ENCODE results near the gene SLC22A23. TPM values are rescaled to one million over a fixed set of nuclear protein-coding genes. Genes with fewer than 3 reads are reported as not detected.

Gene SLC22A23
- total RNA-seq, 1 donor from 2014 or later = 18.7 TPM

DNA sequence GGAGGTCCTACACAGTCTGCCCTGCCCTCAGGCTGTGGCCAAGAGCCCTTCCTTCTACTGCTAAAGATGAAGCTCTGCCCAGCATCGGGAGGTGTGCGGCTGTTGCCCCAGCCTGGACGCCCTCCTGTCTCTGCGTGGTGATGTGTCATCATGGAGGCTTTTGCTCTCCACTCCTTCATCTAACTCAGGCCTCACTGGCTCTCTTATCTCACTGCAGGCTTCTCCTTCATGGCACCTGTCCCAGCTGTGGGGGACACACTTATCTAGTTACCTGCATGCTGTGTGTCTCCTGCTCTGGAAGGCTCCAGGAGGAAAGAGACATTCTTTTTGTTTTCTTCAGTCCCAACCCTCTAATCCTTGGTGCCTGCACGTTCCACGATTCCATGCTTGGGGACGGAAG is 109.0 kb downstream of the SLC22A23 start:
- DNase-seq (ENCODE audit: low read depth) (no peak), FAIRE-seq (no peak)
- Histone ChIP-seq H3K4me3 (ENCODE audit: low read depth, low read length) (no peak overlapping the region), H3K36me3 (ENCODE audit: control insufficient read depth, insufficient read depth, low read length) (peaks cover 1% of the 10 kb centered on the region), H3K27me3 (ENCODE audit: control insufficient read depth, insufficient read depth, low read length) (no peaks in the 10 kb centered on the region)
- TF ChIP-seq, protein P1, sequence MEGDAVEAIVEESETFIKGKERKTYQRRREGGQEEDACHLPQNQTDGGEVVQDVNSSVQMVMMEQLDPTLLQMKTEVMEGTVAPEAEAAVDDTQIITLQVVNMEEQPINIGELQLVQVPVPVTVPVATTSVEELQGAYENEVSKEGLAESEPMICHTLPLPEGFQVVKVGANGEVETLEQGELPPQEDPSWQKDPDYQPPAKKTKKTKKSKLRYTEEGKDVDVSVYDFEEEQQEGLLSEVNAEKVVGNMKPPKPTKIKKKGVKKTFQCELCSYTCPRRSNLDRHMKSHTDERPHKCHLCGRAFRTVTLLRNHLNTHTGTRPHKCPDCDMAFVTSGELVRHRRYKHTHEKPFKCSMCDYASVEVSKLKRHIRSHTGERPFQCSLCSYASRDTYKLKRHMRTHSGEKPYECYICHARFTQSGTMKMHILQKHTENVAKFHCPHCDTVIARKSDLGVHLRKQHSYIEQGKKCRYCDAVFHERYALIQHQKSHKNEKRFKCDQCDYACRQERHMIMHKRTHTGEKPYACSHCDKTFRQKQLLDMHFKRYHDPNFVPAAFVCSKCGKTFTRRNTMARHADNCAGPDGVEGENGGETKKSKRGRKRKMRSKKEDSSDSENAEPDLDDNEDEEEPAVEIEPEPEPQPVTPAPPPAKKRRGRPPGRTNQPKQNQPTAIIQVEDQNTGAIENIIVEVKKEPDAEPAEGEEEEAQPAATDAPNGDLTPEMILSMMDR (IDR thresholded peaks at IDR 0.05; ENCODE audit: insufficient read depth, low read length, severe bottlenecking) = no peak

DNA sequence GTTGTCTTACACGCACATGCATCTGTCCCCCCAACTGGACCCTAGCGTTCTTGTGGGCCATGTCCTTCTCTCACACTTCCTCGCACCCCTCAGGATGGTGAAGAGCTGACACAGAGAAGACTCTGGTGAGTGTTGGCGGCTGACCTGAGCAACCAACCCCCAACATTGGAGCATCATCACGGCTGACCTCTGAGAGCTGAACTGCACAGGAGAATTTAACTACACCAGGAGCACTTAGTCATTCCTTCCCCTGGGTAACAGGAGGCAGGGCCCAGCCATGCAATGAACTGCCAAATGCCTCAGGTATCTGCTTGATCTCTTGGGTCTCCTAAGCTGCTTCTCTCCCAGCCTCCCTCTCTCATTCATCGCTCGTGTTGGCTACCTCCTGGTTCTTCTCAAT is 109.6 kb downstream of the SLC22A23 start:
- H3K27me3 ChIP-seq (ENCODE audit: control insufficient read depth, insufficient read depth, low read length) = no peaks in the 10 kb centered on the region
- DNase-seq (ENCODE audit: low read depth) (no peak), FAIRE-seq (no peak)
- no peak overlapping the region for H3K4me3 ChIP-seq (ENCODE audit: low read depth, low read length)
- H3K36me3 ChIP-seq (ENCODE audit: control insufficient read depth, insufficient read depth, low read length) = peaks cover 1% of the 10 kb centered on the region
- TF ChIP-seq, protein P1 (IDR thresholded peaks at IDR 0.05; ENCODE audit: insufficient read depth, low read length, severe bottlenecking) = no peak

DNA sequence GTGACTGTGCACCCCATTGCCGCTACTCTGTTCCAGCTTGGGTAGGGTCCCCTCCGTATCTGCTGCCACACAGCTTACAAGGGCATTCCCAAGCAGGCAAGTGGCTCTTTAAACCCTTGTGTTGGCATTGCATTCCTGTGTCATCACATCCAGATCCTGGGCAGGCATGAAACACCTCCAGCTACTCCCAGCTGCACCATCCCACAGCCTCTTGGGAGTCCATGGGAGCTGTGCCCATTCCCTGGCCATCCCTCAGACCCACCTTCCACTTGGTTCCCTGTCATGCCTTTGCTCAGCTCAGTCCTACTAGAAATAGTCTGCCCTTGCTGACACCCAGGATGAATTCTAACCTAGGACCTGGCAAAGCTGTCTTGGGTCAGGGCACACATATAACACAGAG is 110.4 kb downstream of the SLC22A23 start:
- TF ChIP-seq, protein P1 (IDR thresholded peaks at IDR 0.05; ENCODE audit: insufficient read depth, low read length, severe bottlenecking) = no peak
- DNase-seq (ENCODE audit: low read depth) (no peak), FAIRE-seq (no peak)
- Histone ChIP-seq H3K36me3 (ENCODE audit: control insufficient read depth, insufficient read depth, low read length) (peaks cover 1% of the 10 kb centered on the region), H3K4me3 (ENCODE audit: low read depth, low read length) (no peak overlapping the region), H3K27me3 (ENCODE audit: control insufficient read depth, insufficient read depth, low read length) (no peaks in the 10 kb centered on the region)

DNA sequence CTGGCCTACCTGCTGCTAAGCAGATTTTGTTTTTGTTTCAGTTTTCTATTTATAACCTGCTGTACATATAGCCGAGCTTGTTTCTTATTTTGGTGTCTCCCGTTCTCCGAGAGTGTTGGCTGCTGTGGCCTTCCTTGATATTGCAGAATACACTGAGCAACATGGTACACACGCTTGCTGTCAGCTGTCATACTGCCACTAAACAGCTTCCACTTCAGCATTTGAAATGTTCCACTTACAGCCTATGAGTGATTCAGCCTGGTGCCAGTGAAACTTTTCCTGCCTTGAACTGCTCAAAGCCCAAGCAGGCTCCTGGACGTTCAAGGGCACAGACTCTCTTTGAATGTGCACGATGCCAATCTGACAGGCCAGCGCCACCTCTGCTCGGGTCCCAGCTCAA is 111.0 kb downstream of the SLC22A23 start:
- TF ChIP-seq, protein P1 (IDR thresholded peaks at IDR 0.05; ENCODE audit: insufficient read depth, low read length, severe bottlenecking) = no peak
- no peak overlapping the region for H3K4me3 ChIP-seq (ENCODE audit: low read depth, low read length)
- FAIRE-seq (no peak), DNase-seq (ENCODE audit: low read depth) (no peak)
- no peaks in the 10 kb centered on the region for H3K27me3 ChIP-seq (ENCODE audit: control insufficient read depth, insufficient read depth, low read length)
- peaks cover 1% of the 10 kb centered on the region for H3K36me3 ChIP-seq (ENCODE audit: control insufficient read depth, insufficient read depth, low read length)

DNA sequence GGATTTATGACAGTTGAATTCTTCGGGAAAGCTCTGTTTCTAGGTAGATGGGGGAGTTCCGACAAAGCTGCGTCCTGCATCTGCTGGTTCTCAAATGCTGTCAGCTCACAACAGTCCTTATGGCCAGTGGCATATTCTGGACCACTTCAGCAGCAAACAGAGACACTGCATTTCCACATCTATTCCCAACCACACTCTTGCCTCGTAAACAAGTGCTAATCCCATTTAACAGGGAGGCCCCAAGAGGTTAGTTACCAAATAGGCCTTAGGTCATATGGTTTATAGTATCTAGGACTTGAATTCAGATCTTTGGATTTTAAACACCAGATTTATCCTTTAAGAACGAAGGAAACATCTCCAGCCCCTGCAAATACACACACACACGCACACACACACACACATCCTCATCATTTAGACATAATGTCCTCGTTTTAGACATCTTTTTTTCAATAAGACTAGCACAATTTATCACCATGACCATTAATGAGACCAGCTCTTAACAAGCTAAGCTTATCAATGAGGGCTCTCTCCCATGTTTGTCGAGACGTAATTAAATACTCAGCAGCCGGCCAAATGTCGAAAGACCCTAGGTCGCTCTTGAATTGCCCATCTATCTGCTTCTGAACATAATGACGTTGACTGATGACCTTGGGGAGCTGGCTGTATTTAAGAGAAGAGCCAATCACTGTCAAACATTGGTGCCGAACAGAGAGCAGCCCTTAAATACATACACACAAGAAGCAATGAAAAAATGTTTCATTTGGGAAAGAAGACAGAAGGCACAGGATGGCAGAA is 113.6 kb downstream of the SLC22A23 start:
- FAIRE-seq = no peak
- DNase-seq (ENCODE audit: low read depth) = no peak
- TF ChIP-seq, protein P1 (IDR thresholded peaks at IDR 0.05; ENCODE audit: insufficient read depth, low read length, severe bottlenecking) = no peak
- peaks cover 1% of the 10 kb centered on the region for H3K36me3 ChIP-seq (ENCODE audit: control insufficient read depth, insufficient read depth, low read length)
- no peaks in the 10 kb centered on the region for H3K27me3 ChIP-seq (ENCODE audit: control insufficient read depth, insufficient read depth, low read length)
- H3K4me3 ChIP-seq (ENCODE audit: low read depth, low read length) = no peak overlapping the region

DNA sequence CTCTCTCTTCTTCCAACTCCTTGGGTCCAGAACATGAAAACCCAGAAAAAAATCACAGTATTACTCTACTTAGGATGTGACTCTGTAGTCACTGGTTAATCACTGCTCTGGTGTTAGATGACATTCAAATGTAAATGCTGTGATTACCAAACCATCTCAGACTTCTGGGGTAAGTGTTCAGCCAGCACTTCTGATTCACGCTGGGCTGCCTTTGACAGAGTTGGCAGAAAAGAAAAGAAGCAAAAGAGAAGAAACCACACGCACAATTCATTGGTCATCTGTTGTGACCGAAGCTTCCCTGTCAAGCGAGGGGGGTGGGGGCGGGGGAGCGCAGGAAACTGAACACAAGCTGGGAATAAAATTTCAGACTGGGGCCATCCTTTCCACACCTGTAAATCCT is 115.4 kb downstream of the SLC22A23 start:
- TF ChIP-seq, protein P1 (IDR thresholded peaks at IDR 0.05; ENCODE audit: insufficient read depth, low read length, severe bottlenecking) = no peak
- no peaks in the 10 kb centered on the region for H3K36me3 ChIP-seq (ENCODE audit: control insufficient read depth, insufficient read depth, low read length)
- H3K4me3 ChIP-seq (ENCODE audit: low read depth, low read length) = no peak overlapping the region
- DNase-seq (ENCODE audit: low read depth) (peak; percentile 43), FAIRE-seq (no peak)
- H3K27me3 ChIP-seq (ENCODE audit: control insufficient read depth, insufficient read depth, low read length) = no peaks in the 10 kb centered on the region

Measured in bronchial epithelial cell (primary cell).